ENCODE data around the gene ORM2.

The ORM2 gene

GRCh38 chr9:114356792-114357191 is 27.1 kb downstream of the ORM2 start:
- no peaks in the 10 kb centered on the region for H3K9me3 Mint-ChIP-seq
- no peak overlapping the region for H3K27ac Mint-ChIP-seq
- TF ChIP-seq CTCF (IDR thresholded peaks at IDR 0.05; ENCODE audit: unreplicated experiment in 3 of 3): no peak
- no peak overlapping the region for H3K4me3 Mint-ChIP-seq
- no peaks in the 10 kb centered on the region for H3K4me1 Mint-ChIP-seq
- H3K27me3 Mint-ChIP-seq (ENCODE audit: low read depth): no peaks in the 10 kb centered on the region
- peaks cover 47% of the 10 kb centered on the region for H3K36me3 Mint-ChIP-seq (ENCODE audit: low read depth)

GRCh38 chr9:114357360-114357759 is 27.7 kb downstream of the ORM2 start:
- no peak overlapping the region for H3K4me3 Mint-ChIP-seq
- no peaks in the 10 kb centered on the region for H3K27me3 Mint-ChIP-seq (ENCODE audit: low read depth)
- peaks cover 44% of the 10 kb centered on the region for H3K36me3 Mint-ChIP-seq (ENCODE audit: low read depth)
- H3K27ac Mint-ChIP-seq: no peak overlapping the region
- no peaks in the 10 kb centered on the region for H3K4me1 Mint-ChIP-seq
- no peaks in the 10 kb centered on the region for H3K9me3 Mint-ChIP-seq
- TF ChIP-seq CTCF (IDR thresholded peaks at IDR 0.05; ENCODE audit: unreplicated experiment in 3 of 3): no peak

GRCh38 chr9:114357911-114358328 is 28.3 kb downstream of the ORM2 start:
- Mint-ChIP-seq H3K4me1 (no peaks in the 10 kb centered on the region), H3K4me3 (no peak overlapping the region), H3K27ac (no peak overlapping the region), H3K36me3 (ENCODE audit: low read depth) (peaks cover 43% of the 10 kb centered on the region), H3K27me3 (ENCODE audit: low read depth) (no peaks in the 10 kb centered on the region), H3K9me3 (no peaks in the 10 kb centered on the region)
- no peak for TF ChIP-seq CTCF (IDR thresholded peaks at IDR 0.05; ENCODE audit: unreplicated experiment in 3 of 3)

GRCh38 chr9:114359801-114360200 is 30.1 kb downstream of the ORM2 start:
- H3K4me1 Mint-ChIP-seq: no peaks in the 10 kb centered on the region
- H3K27me3 Mint-ChIP-seq (ENCODE audit: low read depth): no peaks in the 10 kb centered on the region
- TF ChIP-seq CTCF (IDR thresholded peaks at IDR 0.05; ENCODE audit: unreplicated experiment in 3 of 3): no peak
- H3K4me3 Mint-ChIP-seq: no peak overlapping the region
- peaks cover 55% of the 10 kb centered on the region for H3K36me3 Mint-ChIP-seq (ENCODE audit: low read depth)
- H3K9me3 Mint-ChIP-seq: no peaks in the 10 kb centered on the region
- H3K27ac Mint-ChIP-seq: no peak overlapping the region

GRCh38 chr9:114361542-114361941 is 31.9 kb downstream of the ORM2 start:
- Mint-ChIP-seq H3K4me1 (no peaks in the 10 kb centered on the region), H3K4me3 (no peak overlapping the region), H3K9me3 (no peaks in the 10 kb centered on the region), H3K36me3 (ENCODE audit: low read depth) (peaks cover 61% of the 10 kb centered on the region), H3K27me3 (ENCODE audit: low read depth) (no peaks in the 10 kb centered on the region), H3K27ac (no peak overlapping the region)
- no peak for TF ChIP-seq CTCF (IDR thresholded peaks at IDR 0.05; ENCODE audit: unreplicated experiment in 3 of 3)

- Mint-ChIP-seq H3K4me3 (no peak overlapping the region), H3K9me3 (no peaks in the 10 kb centered on the region), H3K4me1 (no peaks in the 10 kb centered on the region), H3K27ac (no peak overlapping the region), H3K36me3 (ENCODE audit: low read depth) (peaks cover 63% of the 10 kb centered on the region), H3K27me3 (ENCODE audit: low read depth) (no peaks in the 10 kb centered on the region)
- TF ChIP-seq CTCF (IDR thresholded peaks at IDR 0.05; ENCODE audit: unreplicated experiment in 3 of 3): no peak
Observed at GRCh38 chr9:114362394-114362793, 32.7 kb downstream of the ORM2 start.
